Glomerular endothelial cell (primary cell): ENCODE results near the gene SAMD4B. TPM values are rescaled to one million over a fixed set of nuclear protein-coding genes. Genes with fewer than 3 reads are reported as not detected.
A peak's percentile ranks its signal among the peaks of the same experiment; 100 is the strongest.

Experiments used
- DNase-seq: peaks from one replicate; pipeline ENCODE4 v3.0.0-alpha.2; 2011; ENCODE audit warnings: low read depth, low spot score; ENCODE audit errors: extremely low read depth
- total RNA-seq: library from RNA; depleted of rRNA; stranded (reverse); fragments of >200 nt; gene quantifications from 2 replicates; pipeline ENCODE4 v1.2.3, GENCODE V29; 2015

SAMD4B gene, protein sequence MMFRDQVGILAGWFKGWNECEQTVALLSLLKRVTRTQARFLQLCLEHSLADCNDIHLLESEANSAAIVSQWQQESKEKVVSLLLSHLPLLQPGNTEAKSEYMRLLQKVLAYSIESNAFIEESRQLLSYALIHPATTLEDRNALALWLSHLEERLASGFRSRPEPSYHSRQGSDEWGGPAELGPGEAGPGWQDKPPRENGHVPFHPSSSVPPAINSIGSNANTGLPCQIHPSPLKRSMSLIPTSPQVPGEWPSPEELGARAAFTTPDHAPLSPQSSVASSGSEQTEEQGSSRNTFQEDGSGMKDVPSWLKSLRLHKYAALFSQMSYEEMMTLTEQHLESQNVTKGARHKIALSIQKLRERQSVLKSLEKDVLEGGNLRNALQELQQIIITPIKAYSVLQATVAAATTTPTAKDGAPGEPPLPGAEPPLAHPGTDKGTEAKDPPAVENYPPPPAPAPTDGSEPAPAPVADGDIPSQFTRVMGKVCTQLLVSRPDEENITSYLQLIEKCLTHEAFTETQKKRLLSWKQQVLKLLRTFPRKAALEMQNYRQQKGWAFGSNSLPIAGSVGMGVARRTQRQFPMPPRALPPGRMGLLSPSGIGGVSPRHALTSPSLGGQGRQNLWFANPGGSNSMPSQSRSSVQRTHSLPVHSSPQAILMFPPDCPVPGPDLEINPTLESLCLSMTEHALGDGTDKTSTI
- 61.2 and 89.1 TPM in 2 replicates for total RNA-seq

DNA sequence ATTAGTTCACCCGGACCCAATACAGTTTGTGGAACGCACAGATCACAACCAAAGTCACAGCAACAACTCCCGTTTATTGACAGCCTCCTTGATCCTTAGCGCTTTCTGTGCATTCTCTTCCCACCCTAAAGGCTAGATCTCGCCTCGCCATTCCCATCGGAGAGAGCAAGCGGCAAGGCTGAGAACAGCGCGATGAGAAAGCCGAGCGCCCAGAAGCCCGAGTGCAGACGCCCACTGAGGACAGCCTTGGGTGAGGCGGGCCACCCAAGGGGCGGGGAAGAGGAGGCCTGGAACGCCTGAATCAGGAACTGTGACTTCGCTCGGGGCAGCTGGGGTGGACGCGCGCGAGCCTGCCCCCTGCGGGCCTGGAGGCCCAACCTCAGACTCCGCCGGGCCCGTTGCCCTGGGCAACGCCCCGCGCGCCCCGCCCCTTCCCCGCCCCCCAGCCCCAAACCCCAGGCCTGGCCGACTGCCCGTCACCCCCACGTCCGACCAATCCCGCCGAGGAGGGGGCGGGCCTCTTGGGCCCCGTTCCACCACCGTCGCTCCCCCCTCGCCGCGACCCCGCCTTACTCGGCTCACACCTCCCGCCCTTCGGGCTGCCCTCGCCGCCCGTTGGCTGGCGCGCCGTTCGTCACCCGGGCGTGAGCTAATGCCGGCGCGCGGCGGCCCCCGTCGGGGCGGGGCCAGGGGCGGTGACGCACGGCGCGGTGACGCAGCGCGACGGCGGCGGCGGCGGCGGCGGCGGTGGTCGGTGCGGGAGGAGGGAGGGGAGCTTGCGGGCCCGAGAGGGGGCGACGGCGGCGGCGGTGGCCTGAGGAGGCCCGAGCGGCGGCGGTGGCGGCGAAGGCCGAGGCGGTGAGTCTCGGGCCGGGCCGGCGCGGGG is at the start of gene SAMD4B:
Gene SAMD4B (plus strand): TSS at position 703 of the 886 bp plus-strand sequence. CDS start 14,473 bp downstream, outside the sequence.
- DNase-seq, result peak; percentile 61

DNA sequence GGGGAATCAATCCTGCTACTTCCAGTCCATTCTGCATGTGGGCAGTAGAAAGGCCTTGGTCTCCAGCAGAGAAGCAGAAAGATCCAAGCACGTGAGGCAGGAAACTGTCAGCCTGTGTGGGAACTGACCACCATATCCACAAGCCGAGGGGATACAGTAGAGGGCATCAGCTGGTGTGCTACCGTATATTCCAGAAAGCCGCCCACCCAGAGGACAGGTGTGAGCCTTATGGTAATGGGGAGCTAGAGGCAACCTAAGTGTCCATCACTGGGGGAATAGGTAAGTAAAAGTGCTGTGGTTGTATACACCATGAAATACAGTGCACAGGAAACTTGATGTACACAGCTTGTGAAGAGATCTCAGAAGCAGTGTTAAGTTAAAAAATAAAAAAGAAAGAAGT is 48.8 kb upstream of the SAMD4B start:
- DNase-seq, result no peak

DNA sequence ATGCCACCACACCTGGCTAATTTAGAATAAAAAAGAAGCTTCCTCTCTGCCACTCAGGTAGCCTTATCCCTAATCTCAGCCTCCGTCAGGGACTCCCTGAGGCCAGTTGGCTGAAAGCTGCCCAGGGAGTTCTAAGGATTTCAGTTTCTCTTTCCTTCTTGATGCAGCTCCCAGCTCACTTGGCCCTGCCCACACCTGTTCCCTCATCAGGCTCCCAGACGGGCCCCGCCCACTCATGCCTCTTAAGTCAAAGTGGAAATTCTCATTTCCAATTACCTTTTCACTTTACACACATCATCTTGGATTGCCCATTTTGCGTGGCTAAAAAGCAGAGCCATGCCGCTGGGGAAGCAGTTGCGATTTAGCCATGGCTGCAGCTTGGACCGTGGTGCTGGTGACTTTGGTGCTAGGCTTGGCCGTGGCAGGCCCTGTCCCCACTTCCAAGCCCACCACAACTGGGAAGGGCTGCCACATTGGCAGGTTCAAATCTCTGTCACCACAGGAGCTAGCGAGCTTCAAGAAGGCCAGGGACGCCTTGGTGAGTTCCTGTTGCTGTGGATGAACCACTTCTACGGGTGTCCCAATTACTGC is 46.1 kb upstream of the SAMD4B start, which contains the start of gene IFNL1:
Gene IFNL1 (plus strand): TSS at position 353 of the 591 bp plus-strand sequence. CDS start 15 bp downstream, at position 368.
- no peak for DNase-seq

DNA sequence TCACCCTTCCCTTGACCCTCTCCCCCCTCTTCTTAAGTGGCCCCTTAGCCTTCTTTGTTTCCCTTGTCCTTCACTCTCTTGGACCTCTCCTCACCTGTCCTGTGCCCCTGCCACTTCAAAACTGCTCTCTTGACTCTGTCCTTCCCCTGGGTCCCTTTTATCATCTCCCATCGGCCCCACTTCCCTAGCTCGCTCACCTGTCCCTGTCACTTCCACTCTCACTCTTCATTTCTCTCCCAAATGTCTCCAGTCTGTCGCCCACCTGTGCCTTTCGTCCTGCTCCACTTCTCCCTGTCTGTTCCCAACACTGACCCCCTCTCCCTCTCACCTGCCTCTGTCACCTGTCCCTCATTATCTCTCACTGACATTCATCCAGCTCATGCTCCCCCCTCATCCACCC is 45.3 kb upstream of the SAMD4B start:
- no peak for DNase-seq

DNA sequence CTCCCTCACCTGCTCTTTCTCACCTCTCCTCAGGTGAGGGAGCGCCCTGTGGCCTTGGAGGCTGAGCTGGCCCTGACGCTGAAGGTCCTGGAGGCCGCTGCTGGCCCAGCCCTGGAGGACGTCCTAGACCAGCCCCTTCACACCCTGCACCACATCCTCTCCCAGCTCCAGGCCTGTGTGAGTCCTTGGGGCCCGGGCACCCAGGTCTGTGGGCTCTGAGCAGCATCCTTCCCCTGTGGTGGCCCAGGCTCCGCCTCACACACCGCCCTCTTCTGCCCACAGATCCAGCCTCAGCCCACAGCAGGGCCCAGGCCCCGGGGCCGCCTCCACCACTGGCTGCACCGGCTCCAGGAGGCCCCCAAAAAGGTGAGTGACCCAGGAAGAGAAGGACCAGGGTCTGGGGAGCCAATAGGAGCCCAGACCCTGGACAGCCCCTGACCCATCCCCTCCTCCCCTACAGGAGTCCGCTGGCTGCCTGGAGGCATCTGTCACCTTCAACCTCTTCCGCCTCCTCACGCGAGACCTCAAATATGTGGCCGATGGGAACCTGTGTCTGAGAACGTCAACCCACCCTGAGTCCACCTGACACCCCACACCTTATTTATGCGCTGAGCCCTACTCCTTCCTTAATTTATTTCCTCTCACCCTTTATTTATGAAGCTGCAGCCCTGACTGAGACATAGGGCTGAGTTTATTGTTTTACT is 44.1 kb upstream of the SAMD4B start:
- no peak for DNase-seq

DNA sequence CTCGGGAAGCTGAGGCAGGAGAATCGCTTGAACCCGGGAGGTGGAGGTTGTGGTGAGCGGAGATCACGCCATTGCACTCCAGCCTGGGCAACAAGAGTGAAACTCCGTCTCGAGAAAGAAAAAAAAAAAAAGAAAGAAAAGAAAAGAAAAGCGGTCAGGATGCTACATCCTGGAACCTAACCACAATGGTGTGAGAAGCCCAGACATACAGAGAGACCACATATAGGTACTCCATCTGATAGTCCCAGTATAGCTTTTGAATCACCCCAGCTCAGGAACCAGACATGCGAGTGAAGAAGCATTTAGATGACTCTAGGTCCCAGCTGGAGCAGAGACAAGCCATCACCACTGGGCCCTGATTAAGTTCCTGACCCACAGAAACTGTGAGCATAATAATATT is 42.8 kb upstream of the SAMD4B start:
- no peak for DNase-seq

DNA sequence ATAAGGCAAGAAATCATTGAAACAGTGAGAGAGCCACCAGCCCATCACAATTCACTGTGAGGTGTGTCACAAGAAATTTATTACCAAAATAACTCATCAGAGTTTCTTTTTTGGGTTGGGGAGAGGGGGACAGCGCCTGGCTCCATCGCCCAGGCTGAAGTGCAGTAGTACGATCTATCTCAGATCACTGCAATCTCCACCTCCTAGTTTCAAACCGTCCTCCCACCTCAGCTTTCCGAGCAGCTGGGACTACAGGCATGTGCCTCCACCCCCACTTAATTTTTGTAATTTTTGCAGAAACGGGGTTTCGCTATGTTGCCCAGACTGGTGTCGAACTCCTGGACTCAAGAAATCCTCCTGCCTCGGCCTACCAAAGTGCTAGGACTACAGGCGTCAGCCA is 42.4 kb upstream of the SAMD4B start:
- no peak for DNase-seq

DNA sequence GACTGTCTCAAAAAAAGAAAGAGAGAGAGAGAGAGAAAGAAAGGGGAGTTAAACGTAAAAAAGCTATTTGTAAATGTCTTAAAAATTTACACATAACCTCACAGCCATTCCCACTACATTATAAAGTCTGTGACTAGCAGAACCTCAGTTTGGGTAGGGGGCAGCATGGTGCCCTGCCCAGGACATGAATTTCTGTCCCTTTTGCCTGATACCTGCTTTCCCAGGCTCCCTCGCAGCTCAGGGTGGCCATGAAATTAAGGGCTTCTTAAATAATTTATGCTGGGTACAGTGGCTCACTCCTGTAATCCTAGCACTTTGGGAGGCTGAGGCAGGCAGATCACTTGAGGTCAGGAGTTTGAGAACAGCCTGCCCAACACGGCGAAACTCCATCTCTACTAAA is 41.2 kb upstream of the SAMD4B start:
- DNase-seq, result no peak

DNA sequence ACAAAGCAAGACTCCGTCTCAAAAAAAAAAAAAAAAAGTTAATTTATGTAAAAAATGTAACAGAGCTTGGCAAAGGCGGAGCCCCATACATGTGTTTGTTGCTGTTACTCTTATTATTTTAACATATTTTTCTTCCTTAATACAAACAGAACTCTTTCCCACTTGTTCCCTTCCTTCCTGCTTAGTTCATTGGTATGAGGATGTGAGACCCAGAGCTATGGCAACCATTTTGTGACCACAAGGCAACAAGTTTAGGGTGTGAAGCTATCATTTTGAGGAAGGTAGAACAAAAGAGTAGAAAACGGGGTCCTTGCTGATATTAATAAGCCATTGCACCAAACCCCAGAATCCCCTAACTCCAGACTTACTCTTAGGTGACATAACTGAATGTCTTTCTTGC is 40.7 kb upstream of the SAMD4B start:
- no peak for DNase-seq

DNA sequence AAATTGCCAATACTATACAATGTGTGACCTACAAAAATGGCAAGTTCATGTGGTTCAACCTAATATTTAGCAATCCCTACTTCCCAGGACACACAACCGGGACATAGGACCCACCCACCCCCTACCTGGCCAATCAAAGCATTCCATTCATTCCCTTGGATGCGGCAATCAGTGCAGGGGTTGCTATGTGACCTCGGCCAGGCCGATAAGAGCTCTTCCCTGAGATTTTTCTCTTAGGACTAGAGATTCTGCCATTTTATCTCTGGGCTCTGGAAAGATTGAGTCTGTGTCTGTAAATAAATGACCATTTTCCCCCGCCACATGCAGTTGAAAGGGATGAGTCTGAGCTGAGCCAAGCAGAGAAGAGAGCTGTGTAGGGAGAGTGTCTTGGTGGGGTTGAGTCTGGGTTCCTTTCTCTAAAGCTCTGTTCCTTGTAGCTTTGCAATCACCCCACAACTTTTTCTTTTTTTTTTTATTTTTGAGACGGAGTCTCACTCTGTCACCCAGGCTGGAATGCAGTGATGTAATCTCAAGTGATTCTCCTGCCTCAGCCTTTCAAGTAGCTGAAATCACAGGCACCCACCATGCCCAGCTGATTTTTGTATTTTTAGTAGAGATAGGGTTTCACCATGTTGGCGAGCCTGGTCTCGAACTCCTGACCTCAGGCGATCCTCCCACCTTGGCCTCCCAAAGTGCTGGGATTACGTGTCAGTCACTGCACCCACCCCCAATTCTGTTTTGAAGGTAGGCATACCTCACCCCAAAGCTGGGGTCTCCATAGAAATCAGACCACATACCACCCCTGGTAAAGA is 38.6 kb upstream of the SAMD4B start:
- DNase-seq, result no peak

DNA sequence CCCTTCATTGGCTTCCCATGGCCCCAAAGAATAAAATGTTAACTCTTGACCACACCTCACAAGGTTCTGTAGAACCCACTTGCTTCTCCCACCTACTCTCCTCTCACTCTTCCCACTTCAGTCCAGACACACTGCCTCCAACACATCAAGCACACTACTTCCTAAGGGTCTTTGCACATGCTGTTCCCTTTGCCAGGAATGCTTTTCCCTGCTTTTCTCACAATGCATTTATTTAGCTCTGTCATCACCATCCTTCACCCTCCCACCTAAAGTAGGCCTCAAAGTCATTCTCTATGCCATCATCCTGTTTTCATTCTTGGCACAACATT is 38.1 kb upstream of the SAMD4B start:
- DNase-seq, result no peak

DNA sequence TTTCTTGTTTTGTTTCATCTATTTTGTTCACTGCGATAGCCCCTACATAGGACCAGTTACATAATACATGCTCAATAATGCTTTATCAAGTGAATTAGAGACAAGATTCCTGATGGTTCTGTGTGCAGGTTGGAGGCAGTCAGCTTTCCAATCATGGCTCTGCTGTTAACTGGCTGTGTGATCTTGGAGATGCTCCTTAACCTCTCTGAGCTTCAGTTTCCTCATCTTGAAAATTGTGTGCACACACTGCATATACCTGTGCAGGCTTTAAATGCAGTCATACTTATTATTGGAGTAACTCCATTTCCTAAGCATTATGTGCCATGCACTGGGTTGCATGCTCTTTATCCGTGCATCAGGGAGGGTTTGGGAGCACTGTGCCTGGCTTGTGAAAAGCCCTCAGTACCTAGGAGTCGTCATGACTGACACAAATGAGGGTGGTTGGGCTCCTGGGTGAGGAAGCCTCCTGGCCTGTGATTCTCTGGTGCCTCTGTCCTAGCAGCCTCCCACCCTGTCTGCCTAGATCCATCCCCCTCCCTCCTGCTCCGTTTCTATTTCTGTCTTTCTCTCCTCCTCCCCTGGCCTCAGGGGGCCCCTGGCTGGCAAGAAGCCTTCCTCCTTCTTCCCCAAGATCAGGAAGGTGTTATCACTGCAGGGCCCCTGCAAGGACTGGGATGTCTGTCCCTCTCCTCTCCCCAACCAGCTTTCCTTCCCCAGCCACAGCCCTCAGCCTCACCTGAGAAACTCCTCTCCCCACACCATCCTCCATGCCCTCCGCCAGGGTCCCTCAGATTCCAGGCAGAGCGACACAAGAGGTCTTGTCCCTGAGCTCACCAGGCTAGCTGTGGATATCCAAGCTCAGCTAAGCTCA is 37.3 kb upstream of the SAMD4B start:
- DNase-seq, result no peak

DNA sequence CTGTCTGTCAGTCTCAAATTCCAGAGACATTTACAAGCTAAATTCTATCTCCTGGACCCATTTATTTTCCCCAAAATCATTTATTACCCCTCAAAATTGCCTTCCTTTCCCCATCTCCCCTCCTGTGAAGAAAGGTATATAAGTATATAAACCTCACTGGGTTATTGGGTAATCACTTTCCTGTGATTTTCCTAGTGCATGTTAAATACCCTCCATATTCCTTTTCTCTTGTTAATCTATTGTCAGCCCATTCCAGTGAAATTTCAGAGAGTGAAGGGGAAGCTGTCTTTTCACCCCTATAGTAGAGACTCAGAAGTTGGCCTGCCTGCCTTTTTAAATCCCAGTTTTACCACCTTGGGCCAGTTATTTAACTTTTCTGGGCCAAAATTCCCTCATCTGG is 36.1 kb upstream of the SAMD4B start:
- DNase-seq, result no peak

DNA sequence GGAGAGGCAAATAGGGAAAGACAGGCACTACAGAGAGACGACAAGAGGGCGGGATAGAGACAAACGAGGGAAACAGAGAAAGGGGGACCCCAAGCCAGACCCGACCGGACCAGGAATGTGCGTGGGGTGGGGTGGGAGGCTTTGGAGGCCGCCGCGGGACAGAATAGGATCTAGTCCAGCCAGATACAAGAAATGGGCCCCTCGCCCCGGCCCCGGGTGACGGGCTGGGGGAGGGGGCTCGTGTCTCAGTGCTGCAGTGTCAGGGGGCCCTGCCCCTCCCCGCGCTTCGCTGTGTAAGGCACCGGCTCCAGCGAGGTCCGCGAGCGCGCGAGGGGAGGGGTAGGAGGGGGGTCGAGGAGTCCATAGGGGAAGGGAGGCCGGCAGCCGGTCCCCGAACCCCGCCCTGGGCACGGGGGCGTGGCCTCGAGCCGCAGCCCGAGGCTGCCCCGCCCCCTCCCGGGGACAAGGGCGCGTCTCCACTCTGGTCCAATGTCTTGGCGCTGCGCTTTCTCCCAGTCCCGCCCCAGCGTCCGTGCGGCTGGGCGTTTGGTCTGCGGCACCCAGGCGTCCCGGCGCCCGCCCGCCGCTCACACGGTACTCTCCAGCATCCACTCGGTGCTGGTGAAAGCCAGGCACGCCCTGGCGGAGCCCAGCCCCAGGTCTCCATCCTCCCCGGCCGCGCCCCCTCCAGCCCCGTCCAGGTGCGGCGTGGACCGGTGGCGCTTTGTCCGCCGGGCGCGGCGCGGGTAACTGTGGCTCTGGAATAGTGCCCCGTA is 35.0 kb upstream of the SAMD4B start:
- no peak for DNase-seq

DNA sequence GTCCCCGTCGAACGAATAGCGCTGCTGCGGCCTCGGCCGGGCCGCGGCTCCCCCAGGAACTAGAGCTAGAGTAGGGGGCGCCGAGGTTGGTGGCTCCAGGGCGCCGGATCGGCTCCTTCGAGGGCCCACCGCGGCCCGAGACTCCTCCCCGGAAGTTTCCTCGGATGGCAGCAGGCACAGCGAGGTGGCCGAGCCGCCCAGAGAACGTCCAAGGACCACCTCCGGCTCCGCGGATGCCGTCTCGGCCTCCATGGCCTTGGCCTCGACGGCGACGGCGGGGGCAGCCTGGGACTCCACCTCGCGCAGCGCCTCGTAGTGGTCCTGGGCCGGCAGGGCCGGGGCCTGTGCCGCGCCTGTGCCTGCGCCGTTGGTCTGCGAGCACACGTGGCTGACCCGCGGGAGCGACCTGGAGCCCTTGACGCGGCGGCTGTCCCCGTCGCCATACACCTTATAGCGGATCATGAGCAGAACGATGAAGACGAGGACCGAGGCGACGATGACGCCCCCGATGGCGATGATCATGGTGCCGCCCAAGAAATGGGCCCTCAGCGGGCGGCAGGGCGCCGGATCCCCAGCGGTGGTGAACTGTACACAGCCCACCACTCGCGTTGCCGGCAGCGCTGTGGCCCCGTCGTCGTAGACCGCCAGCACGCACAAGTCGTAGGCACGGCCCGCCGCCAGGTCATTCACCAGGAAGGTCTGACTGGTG is 34.2 kb upstream of the SAMD4B start:
- no peak for DNase-seq

DNA sequence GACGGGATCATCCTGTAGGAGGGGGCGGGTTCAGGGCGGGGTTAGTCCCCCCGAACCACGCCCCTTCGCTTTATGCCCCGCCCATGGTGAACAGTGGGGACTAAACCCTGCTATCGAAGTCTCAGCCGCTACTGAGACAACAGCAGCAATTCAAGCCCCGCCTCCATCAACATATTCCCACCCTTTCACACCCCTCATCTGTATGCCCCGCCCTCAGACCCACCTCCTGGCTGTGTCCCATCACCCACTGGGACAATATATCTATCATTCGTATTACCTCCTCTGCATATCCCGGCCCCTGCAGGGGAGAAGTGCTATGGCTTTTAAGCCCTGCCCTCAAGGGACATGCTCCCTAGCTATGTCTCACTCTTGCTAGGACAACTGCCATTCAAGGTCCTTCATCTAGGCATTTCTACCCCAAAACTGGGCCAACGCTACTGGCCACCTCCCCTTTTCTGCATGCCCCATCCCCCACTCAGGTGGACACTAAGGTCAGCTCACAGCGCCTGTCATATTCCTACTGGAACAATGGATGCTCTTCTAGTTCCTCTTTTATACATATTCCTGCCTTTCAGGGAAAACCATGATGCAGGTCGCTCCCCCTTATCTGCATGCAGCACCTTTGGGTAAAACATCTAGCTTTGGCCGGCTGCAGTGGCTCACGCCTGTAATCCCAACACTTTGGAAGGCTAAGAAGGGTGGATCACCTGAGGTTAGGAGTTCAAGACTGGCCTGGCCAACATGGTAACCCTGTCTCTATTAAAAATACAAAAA is 33.5 kb upstream of the SAMD4B start:
- DNase-seq, result no peak
